GM06990 (cell line): ENCODE results near the gene HNRNPAB.
"Not testable (repeated sequence)": the region's sequence is repeated elsewhere in the genome, so short reads cannot be mapped to it uniquely, and the experiment has no call there.

Experiments
- DNase-seq: peaks from one replicate; pipeline ENCODE4 v3.0.0-alpha.2; 2011; ENCODE audit not compliant: insufficient read length; ENCODE audit errors: extremely low read depth
- H3K27me3 ChIP-seq: replicated peaks from 2 replicates; pipeline ENCODE4 v1.6.0; 2011; ENCODE audit warnings: low read length; ENCODE audit not compliant: control insufficient read depth, insufficient read depth
- H3K36me3 ChIP-seq: 2 replicates; pipeline ENCODE4 v1.5.1; 2011; ENCODE audit warnings: low read length; ENCODE audit not compliant: control insufficient read depth, insufficient read depth
- H3K4me3 ChIP-seq: replicated peaks from 2 replicates; pipeline ENCODE4 v1.5.1; 2011; ENCODE audit warnings: low read depth, mild to moderate bottlenecking, control low read depth, low read length
- CTCF ChIP-seq: IDR thresholded peaks from 2 replicates; pipeline ENCODE4 v1.5.1; 2011; ENCODE audit warnings: low read length, control low read depth, mild to moderate bottlenecking, inconsistent platforms; ENCODE audit not compliant: insufficient read depth, poor library complexity, severe bottlenecking

The HNRNPAB gene

GRCh38 chr5:178238711-178239592 lies 34.6 kb downstream of the HNRNPAB start:
- no peak for TF ChIP-seq CTCF
- Histone ChIP-seq H3K4me3 (no peak overlapping the region; the same call in none of the 2 replicates), H3K36me3 (no peaks in the 10 kb centered on the region), H3K27me3 (no peaks in the 10 kb centered on the region)
- DNase-seq: peak; percentile 67

- H3K36me3 ChIP-seq, H3K4me3 ChIP-seq: not testable (repeated sequence)
- DNase-seq: peak; percentile 69
Observed at GRCh38 chr5:178239626-178240301, 35.4 kb downstream of the HNRNPAB start.

GRCh38 chr5:178240341-178240741 lies 36.0 kb downstream of the HNRNPAB start:
- no peak for TF ChIP-seq CTCF
- H3K27me3 ChIP-seq: no peaks in the 10 kb centered on the region
- no peak overlapping the region for H3K4me3 ChIP-seq
- no peaks in the 10 kb centered on the region for H3K36me3 ChIP-seq
- DNase-seq: peak; percentile 39

More at GRCh38 chr5:178239626-178240301, 35.4 kb downstream of the HNRNPAB start:
- not testable (repeated sequence) for H3K27me3 ChIP-seq

- DNase-seq: no peak
- no peak for TF ChIP-seq CTCF
- no peaks in the 10 kb centered on the region for H3K27me3 ChIP-seq
- no peak overlapping the region for H3K4me3 ChIP-seq
- no peaks in the 10 kb centered on the region for H3K36me3 ChIP-seq
Observed at GRCh38 chr5:178240766-178241165, 36.4 kb downstream of the HNRNPAB start.

GRCh38 chr5:178241231-178241663 lies 36.9 kb downstream of the HNRNPAB start:
- peak overlapping the region; percentile 31; the same call in 1 of the 2 replicates for H3K4me3 ChIP-seq
- no peak for DNase-seq
- no peaks in the 10 kb centered on the region for H3K27me3 ChIP-seq
- H3K36me3 ChIP-seq: no peaks in the 10 kb centered on the region
- TF ChIP-seq CTCF: no peak

GRCh38 chr5:178241688-178242231 lies 37.4 kb downstream of the HNRNPAB start:
- no peak for DNase-seq
- TF ChIP-seq CTCF: no peak

More at GRCh38 chr5:178241688-178242231, 37.4 kb downstream of the HNRNPAB start:
- Histone ChIP-seq H3K27me3 (no peaks in the 10 kb centered on the region), H3K4me3 (peak overlapping the region; percentile 31; the same call in 1 of the 2 replicates), H3K36me3 (no peaks in the 10 kb centered on the region)
